NCI-H2029 treated with DMSO at 0.1 percent for 48 hours (cell line): ENCODE results near the gene MEF2A.

Source experiments
- DNase-seq: peaks from one replicate; lab custom pipeline; 2025; lab: John Stamatoyannopoulos, UW

MEF2A gene

DNA sequence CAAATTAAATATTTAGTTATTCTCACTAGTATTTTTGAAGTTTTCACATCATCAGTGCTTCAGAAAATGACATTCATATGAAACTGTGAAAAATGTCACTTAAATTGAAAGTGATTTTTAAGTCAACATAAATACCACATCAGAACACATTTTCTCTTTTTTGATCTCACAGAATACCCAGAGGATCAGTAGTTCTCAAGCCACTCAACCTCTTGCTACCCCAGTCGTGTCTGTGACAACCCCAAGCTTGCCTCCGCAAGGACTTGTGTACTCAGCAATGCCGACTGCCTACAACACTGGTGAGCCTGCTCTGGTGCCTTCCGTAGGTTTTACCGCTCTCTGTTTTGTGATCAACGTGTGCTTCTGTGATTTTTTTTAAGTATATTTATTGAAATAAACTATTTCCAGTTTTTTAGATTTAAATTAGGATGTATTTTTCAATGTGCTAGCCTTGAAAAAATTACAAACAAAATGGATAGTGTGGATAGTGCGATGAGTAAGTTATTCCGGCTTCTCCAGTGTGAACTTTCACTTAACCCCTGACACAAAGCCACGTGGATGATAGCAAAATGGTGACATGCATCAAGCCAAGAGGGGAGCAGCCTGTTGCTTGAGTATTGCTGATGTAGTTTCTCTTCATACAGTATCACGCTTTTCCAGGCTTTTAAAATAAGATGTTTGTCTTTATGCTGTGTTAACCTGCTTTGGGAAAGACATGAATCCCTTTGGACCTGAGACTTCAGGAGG lies 140.9 kb downstream of the MEF2A start:
- no peak for DNase-seq

DNA sequence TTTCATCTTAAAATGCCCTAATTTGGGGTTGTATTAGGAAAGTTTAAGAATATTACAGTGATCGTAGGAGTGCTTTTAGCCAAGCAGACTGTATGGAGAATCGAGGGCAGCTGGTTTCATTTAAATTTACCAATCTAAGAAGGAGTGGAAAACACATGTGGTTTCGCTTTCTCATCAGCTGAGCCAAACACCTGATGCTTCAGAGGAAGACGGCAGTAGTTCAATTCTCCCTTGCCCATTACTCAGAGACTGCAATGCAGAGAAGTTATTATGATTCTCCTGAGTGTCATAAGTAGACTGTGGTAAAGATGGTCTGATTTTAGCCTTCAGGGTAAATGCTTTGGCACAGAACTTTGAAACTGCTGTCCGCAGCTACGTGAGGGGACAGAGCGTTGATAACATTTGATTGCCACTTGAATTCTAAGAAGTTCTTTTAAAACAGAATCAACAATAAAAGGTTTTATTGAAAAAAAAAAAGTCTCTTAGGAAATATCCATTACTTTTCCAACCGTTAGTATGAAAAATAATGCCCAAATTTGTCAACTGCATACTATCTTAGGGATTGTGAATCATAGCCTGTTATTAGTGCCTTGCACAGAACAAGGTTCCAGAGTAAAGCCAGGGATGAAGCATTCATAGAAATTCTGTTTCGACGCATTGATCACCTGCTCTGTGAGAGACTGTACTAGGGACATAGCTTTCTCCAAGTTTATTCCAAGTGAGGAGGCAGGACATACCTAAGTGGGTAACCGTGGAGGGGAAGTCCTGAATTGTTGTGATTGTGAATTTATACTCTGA lies 141.9 kb downstream of the MEF2A start:
- no peak for DNase-seq

DNA sequence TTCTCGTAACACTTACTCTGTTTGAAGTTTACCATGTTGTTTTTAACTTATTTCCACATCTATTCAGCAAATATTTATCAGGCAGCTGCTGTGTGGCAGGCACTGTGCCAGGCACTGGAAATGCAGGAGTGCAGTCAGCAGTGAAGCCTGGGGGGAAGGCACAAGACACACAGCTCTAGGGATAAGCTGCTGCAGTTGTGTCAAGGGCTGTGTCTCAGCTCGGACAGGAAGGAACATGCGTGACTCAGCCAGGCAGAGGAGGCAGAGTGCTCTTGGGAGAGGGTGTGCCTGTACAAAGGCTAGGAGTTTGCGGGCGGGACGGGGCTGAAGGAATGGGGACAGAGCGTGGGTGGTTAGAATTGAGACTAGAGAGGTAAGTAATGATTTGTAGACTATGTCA lies 142.8 kb downstream of the MEF2A start:
- no peak for DNase-seq

DNA sequence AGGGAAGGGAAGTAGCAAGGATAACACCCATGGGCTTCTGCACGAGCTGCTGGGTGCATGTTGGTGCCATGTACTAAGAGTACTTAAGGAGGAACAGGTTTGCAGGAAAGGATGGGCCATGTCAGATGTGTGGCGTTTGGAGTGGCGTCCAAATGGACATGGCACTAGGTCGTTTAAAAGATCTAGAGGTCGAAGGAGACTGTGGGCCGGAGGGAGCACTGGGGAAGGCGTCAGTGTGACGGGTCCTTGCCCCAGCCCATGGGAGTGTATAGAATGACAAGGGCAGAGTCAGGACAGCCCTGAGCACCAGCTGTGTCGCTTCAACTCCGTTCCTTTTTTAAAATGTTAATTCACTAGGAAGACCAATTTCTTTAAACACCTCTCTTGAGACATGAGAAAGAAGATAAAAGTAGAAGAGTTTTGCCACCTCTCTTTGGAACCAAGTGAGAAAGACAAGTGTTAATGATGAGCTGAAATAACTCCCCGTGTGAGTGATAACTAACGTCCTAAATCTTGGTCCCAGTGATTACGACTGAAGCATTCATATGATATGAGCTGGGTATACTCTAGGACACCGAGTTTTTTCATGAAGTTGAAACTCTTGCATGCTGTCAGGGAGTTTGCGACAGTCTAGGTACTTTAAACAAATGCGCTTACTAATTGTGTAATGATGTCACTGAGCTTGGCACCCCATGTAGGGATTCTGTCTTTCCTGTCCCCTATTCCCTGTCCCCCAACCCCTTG lies 143.6 kb downstream of the MEF2A start:
- no peak for DNase-seq

DNA sequence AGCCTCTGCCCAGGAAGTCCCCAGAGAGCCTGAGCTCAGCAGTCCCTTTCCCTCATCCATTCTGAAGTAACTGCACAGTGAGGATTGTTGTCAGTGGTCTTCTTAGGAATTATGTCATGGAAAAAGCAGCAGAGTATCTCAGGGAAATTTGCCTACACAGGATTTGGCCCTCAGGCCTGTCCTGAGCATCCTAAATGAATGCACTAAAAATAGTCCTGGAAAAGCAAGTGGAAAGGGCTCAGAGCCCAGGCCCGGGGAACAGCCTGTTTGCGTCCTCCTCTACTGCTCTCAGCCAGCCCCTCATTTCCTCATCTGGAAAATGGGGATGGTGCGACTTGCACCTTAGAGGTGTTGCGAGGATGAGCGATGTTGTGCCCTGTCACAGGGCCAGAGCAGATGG lies 145.8 kb downstream of the MEF2A start:
- DNase-seq: no peak

DNA sequence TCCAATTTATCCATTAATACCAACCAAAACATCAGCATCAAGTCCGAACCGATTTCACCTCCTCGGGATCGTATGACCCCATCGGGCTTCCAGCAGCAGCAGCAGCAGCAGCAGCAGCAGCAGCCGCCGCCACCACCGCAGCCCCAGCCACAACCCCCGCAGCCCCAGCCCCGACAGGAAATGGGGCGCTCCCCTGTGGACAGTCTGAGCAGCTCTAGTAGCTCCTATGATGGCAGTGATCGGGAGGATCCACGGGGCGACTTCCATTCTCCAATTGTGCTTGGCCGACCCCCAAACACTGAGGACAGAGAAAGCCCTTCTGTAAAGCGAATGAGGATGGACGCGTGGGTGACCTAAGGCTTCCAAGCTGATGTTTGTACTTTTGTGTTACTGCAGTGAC lies 146.6 kb downstream of the MEF2A start:
- DNase-seq: no peak

DNA sequence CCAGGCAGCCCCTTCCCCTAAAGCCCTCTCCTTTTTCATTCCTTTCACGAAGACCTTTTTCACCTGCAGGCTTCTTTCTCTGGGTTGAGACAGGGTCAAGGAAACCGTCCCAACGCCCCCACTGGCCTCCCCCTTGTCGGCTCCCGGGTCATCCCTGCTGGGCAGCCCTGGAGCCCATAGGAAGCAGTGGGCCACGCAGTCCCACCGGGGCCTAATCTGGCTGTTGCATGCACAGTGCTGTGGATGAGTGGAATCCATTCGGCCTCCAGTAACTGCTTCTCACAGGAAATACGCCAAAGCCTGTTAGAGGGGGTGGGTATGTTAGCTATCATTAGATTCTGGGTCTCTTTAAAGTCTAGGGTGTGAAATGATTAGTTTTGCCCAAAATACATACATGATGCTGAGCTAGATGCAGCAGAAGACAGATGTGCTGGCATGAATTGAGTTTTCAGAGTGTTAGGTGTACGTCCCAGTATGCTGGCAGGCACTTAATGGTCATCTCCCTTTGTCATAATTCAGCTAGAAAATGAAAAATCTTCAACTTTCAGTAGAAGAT lies 150.8 kb downstream of the MEF2A start:
- DNase-seq: no peak

DNA sequence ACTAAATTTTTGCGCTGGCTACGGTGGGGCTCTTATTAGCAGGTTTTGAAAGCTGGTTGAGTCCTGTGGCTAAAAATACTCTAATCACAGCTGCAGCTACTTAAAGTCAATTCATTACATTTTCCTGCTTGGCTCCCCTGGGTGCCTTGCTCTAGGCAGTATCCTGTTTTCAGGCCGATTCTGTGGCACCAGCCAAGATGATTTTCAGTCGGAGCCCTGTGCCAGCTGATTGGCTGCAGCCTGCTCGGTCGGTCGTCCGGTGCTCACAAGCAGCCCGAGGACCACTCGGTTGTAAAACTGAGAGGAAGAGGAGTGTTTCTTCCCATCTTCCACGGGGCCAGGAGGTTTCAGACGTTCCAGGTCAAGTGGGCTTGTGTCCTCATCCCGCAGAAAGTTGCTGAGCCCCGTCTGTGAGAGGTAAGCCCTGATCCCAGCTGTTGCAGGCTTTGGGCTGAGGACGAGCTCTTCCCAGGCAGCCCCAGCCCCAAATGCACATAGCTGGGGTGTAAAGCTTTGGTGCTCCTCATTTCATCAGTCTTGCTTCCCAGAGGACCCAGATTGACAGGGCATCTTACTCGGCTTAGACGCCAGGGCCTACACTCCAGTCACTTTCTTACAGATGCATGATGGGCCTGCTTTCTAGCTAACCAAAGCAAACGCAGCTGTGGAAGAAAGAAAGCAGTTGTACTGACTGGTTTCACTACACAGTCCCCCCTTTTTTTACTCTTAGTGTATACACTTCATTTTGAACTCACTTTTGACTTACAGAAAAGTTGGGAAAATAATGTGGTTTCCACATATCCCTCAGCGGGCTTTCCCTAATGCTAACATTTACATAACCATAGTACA lies 151.6 kb downstream of the MEF2A start:
- no peak for DNase-seq

DNA sequence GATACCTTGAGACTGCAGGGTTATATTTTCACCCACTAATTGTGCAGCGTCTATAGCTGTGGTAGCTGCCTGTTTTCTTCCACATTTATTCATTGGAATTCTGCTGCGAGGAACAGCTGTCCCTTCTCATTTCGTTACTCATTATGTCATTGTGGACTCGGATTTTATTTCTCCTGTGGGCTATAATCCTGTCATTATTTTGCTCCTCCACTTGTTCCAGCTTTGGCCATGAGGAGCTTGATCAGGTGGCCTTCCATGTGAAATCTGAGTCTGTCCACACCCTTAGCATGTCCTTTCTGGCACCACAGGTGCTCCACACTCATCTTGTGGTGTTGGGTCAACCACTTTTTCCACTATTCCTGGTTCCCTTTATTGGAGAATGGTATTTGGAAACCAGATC lies 152.6 kb downstream of the MEF2A start:
- DNase-seq: no peak

DNA sequence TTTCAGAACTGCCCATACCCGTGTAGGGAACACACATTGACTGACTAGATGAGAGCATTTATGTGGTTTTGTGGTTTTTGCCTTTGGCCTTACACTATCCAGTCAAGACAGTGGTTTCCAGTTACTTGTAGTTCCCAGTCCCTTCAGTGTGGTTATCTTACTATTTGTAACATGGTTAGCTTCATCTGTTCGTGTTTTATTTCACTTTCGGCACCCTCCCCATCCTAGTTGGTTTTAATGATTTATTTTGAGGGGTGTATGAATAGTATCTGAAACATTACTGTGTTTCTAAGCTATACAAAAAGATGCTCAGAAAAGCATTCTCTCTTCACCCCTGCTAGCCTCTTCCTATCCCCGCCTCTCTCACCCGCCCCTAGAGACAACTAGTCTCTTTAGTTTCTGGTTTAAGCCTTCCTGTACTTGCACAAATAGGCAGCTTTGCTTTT lies 153.3 kb downstream of the MEF2A start:
- no peak for DNase-seq

DNA sequence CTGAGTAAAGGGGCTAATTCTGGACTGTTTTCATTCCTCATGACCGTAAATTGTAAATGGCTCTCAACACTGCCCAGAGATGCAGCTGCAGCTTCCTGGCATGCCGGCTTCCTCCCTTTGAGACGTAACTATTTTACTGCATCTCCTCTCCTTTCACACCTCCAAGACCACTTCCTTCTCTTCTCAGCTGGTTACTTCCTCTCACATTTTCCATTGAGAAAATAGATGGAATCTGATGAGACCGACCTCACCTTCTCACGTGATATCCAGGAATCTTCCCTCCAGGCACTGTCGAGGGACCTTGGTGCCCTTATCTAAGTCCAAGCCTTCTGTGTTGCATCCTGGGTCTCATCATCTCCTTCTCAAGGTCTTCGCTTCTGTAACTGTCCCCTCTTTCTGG lies 154.7 kb downstream of the MEF2A start:
- no peak for DNase-seq

DNA sequence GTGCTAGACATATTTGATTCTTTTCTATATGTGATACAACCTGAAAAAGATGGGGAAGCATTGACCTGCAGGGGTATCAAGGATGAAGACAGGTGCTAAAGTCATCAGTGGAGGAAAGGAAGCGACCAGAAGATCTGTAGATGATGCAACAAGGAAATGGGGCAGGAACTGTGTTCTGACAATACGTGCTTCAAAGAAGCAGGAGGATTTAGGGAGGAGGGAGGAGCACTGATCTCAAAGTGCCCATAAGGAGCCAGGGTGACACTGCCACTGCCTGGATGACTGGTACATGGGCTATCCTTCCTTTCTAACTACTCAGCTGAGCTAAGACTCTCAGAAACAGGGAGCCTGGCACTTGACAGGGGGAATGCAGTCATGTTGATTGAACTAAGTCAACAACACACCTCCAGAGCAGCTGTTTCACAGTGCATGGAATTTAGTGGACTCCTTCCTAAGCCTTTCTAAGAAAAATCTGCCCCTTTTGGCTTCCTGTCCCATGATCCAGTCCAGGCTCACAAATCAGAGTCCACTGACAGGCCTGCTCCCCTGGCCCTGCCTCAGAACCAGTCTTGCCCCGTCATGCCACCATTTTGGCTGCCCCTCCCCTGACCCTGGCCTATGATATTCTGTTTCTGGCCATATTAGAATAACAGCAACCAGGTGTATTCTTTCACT lies 155.5 kb downstream of the MEF2A start:
- no peak for DNase-seq

DNA sequence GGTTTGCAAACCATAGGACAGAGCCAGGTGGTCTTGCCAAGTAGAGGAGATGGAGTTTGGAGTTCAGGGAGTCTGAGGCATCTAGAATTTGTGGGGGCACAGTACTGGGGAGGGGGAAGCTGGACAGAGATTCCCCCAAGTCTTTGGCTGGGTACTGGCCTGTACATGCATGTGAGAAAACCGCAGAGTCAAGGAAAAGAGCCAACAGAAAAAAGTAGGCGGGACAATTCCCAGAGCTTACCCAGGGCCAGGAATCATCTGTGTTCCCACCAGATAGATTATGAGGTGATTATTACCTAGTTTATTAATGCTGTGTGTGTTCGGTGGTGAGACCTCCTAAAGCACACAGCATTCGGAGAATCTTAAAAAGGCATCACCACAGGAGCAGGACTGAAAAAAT lies 156.1 kb downstream of the MEF2A start:
- DNase-seq: no peak

DNA sequence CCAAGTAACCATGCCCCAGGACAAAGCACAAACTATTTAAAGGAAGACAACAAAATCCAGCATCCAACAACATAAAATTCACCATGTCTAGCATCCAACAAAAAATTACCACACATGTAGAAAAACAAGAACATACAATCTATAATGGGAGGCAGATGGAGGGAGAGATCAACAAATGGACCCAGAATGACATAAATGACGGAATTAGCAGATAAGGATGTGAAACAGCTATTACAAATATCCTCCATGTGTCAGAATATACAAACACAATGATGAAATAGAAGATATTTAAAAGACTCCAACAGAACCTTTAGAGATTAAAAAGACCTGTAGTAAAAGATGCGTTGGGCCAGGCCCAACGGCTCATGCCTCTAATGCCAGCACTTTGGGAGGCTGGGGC lies 156.6 kb downstream of the MEF2A start:
- DNase-seq: no peak

DNA sequence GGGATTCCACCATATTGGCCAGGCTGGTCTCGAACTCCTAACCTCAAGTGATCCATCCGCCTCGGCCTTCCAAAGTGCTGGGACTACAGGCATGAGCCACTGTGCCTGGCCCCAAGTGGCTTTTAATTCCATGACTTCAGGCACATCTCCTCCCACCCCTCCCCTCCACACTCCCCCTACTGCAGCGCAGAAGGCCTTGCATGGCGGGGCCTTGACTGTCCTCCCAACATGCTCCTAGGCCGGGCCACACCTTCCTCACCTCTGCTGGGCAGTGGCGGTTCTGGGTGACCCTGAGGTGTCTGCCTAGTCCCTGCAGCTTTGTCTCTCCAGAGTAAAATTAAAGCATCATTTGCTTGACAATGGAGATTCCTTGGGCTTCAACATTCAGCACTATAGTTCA lies 160.5 kb downstream of the MEF2A start:
- DNase-seq: no peak

DNA sequence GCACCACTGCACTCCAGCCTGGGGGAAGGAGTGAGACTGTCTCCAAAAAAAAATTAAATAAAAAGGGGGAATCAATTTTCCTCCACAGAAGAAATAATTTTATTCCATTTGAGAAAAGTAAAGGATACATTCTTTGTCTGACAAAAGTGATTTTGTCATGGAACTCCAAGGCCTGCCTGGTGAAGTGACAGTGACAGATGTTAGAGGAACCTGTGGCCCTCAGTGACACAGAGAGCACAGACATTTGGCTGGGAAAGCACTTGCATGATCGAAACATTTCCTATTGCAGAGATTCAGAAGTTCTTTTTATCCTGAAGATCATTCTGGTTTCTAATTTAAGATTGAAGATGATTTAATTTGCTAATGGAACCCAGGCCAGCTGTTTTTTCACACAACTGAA lies 161.5 kb downstream of the MEF2A start:
- no peak for DNase-seq

DNA sequence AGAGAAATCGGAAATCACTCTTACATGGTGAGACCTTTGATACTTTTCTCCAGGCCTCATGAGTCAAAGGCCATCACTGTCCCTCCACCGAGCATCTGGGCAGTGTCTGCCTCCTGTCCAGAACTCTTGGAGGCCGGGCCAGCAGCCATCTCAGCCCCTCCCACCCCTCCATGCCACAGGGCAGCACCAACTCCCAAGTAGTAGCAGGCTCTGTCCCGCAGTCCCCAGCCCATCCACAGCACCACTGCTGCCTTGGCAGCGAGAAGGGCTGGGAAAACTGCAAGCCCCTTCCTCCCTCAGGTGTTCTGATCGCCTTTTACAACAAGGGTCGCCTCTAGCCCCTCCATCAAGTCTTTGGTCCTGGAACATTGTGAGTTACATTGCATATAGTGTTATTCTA lies 161.9 kb downstream of the MEF2A start:
- DNase-seq: no peak

DNA sequence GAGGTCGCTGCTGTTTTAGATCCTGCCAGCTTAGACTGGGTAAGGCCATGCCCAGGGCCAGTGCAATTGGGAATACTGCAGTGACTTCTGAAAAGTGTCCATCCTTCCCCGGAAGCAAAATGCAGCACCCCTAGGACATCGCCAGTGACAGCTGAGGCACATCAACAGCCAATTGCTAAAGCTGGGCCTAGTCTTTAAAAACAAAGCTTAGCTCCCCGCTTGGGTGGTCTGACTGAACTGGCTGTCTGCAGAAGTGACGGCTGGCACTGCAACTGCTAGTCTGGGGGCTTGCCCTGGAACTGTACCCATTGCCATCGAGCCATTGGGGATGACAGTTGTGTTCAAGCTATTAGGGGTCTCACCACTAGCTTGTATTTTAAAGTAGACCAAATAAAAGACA lies 163.1 kb downstream of the MEF2A start:
- DNase-seq: no peak

DNA sequence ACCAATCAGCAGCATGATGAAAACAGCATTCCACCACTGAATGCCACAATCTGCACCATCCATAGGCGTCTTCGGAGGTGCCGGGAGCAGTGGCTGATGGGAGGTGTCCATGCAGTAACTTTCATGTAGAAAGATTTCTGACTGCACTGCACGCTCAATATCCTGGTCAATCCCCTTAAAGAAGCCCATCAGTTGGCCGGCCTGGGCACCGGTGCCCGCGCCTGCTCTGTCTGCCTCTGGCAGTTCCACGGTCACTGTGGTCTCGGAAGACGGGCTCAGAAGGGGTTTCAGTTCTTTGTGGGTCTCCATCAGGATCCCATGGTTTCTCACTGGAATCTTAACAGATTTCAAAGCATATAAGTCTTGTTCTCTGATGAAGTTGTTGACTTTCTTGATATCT lies 163.5 kb downstream of the MEF2A start:
- no peak for DNase-seq

DNA sequence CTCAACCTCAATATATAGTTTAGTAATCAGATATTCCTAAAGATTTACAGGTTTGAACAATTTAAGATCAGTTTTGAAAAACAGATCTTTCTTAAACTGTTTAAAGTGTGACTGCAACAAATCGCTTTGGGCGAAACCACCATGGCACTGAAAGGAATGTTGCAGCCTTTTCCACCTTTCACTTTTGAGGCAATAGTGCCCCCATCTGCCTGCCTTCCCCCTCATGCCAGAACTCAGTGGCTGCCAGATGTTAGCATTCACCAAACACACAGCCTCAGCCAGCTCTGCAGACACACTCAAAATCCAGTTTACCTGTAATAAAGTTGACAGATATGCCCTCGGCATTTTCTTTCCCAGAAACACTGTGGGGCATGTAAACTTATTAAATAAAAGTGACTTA lies 164.1 kb downstream of the MEF2A start:
- DNase-seq: no peak
